MCF 10A (cell line): ENCODE measurements around the gene NUCB1. TPM values are rescaled to one million over a fixed set of nuclear protein-coding genes. Genes with fewer than 3 reads are reported as not detected.

Experiments
- BruUV-seq: library from RNA; stranded (reverse); fragments of 400-500 nt; replicated peaks from 2 replicates; lab custom pipeline; 2021; lab: Mats Ljungman, UMichigan
- CTCF ChIA-PET: fragments of 300-600 bp; sonication (Branson Sonifier 250); formaldehyde crosslinking; extraction: SDS; loops from one replicate; lab custom pipeline; 2021; ENCODE audit warnings: antibody characterized with exemption, inconsistent platforms; lab: Yijun Ruan, JAX
- POLR2A ChIA-PET: fragments of 300-600, 350-650 bp; sonication (Branson Sonifier 250); formaldehyde crosslinking; extraction: SDS; loops from one replicate; lab custom pipeline; 2020; ENCODE audit warnings: antibody characterized with exemption, inconsistent platforms; lab: Yijun Ruan, JAX
- DNase-seq: peaks from one replicate; pipeline ENCODE4 v3.0.0-alpha.2; 2018; ENCODE audit not compliant: unreplicated experiment
- H3K27ac Mint-ChIP-seq: one replicate; pipeline ENCODE4 v1.8.0; 2022; ENCODE audit warnings: mild to moderate bottlenecking, low read depth, mixed read lengths; ENCODE audit not compliant: unreplicated experiment
- H3K27me3 Mint-ChIP-seq: one replicate; pipeline ENCODE4 v1.8.0; 2022; ENCODE audit warnings: mixed read lengths; ENCODE audit not compliant: insufficient read depth, unreplicated experiment
- H3K36me3 Mint-ChIP-seq: one replicate; pipeline ENCODE4 v1.8.0; 2022; ENCODE audit warnings: mild to moderate bottlenecking, moderate library complexity, mixed read lengths; ENCODE audit not compliant: insufficient read depth, unreplicated experiment
- H3K4me1 Mint-ChIP-seq: one replicate; pipeline ENCODE4 v1.8.0; 2022; ENCODE audit warnings: mixed read lengths; ENCODE audit not compliant: insufficient read depth, unreplicated experiment
- H3K4me3 Mint-ChIP-seq: one replicate; pipeline ENCODE4 v1.8.0; 2022; ENCODE audit warnings: mild to moderate bottlenecking, moderate library complexity, mixed read lengths; ENCODE audit not compliant: unreplicated experiment
- H3K9me3 Mint-ChIP-seq: one replicate; pipeline ENCODE4 v1.8.0; 2022; ENCODE audit warnings: mixed read lengths; ENCODE audit not compliant: unreplicated experiment
- intact Hi-C: fragments of 100-400 bp; cut with micrococcal nuclease; formaldehyde crosslinking; loops from 2 replicates; pipeline ENCODE4 v1.14.1; 2022
- total RNA-seq: library from RNA; stranded (reverse); gene quantifications from 2 replicates; pipeline ENCODE4 v1.2.3, GENCODE V29; 2022
- TF ChIP-seq, protein P1 (sequence below): fragments of 200-600 bp; IDR thresholded peaks from one replicate; pipeline ENCODE4 v1.8.0; 2022; ENCODE audit warnings: antibody characterized with exemption, mild to moderate bottlenecking; ENCODE audit not compliant: unreplicated experiment

The NUCB1 gene
- total RNA-seq, 1 experiment from 2014 or later, result 61.4 TPM

DNA sequence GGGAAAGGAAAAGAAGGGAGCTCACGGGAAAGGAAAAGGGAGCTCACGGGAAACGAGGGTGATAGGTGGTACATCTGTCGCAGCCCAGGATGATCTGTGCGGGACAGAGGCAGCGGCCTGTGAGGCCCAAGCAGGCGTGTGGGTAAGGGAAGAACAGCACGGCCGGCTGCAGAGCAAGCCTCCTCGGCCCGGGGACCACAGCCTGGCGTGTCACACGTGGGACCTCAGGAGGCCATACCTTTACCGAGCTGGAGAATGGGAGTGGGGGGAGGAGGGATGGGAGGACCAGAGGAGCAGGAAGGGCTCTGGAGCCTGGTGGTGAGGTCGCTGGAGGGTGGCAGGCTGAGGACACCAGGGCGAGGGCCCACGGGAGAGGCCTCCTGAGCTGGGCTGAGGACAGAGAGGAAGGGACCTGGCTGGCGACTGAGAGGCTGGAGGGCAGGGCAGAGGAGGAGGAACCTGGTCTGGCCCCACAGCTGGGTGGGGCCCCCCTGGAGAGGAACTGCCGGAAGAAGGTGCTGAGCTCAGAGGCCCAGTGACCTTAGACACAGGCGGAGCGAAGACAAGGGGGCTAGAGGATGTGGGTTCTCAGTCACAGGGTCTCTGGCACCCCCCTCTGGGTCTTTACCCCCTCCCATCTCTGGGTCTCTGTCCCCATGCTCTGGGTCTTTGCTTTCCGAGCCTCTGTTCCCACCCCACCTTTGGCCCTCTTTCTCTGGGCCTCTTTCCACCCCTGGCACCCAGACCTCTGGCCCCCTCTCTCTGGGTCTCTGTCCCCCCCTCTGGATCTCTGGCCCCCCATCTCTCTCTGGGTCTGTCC is 62.1 kb downstream of the NUCB1 start:
- ChIA-PET POLR2A (interaction anchor here (0.7 to 4.1 kb wide), 3 partner anchors 8 to 90 kb away, joined by 3 to 23 read pairs (median 4); partner anchors contain the start of genes GYS1, PPP1R15A and RUVBL2), CTCF (interaction anchor here (1.2 kb wide), 1 partner anchor 9 kb away, joined by 3 read pairs; no protein-coding TSS in a partner anchor)
- Mint-ChIP-seq H3K27me3 (no peaks in the 10 kb centered on the region), H3K4me3 (peak overlapping the region; percentile 21), H3K36me3 (peaks cover 70% of the 10 kb centered on the region), H3K4me1 (peaks cover 35% of the 10 kb centered on the region), H3K9me3 (no peaks in the 10 kb centered on the region), H3K27ac (peak overlapping the region; percentile 49)
- TF ChIP-seq, protein P1, sequence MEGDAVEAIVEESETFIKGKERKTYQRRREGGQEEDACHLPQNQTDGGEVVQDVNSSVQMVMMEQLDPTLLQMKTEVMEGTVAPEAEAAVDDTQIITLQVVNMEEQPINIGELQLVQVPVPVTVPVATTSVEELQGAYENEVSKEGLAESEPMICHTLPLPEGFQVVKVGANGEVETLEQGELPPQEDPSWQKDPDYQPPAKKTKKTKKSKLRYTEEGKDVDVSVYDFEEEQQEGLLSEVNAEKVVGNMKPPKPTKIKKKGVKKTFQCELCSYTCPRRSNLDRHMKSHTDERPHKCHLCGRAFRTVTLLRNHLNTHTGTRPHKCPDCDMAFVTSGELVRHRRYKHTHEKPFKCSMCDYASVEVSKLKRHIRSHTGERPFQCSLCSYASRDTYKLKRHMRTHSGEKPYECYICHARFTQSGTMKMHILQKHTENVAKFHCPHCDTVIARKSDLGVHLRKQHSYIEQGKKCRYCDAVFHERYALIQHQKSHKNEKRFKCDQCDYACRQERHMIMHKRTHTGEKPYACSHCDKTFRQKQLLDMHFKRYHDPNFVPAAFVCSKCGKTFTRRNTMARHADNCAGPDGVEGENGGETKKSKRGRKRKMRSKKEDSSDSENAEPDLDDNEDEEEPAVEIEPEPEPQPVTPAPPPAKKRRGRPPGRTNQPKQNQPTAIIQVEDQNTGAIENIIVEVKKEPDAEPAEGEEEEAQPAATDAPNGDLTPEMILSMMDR, result no peak
- BruUV-seq, result no TSS peak
- intact Hi-C loops, result no loop called here
- DNase-seq, result peak; percentile 34

DNA sequence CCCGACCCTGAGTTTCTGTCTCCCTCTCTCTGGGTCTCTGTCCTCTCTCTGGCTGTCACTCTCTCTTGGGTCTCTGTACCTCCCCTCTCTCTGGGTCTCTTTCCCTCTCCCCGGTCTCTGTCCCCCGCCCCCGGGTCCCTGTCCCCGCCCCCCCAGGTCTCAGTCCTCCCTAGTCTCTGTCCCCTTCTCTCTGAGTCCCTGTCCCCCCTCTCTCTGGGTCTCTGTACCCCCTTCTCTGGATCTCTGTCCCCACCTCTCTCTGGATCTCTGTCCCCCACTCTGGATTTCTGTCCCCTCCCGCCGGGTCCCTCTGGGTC is 62.7 kb downstream of the NUCB1 start:
- peaks cover 67% of the 10 kb centered on the region for H3K36me3 Mint-ChIP-seq
- no peak overlapping the region for H3K4me3 Mint-ChIP-seq
- no TSS peak for BruUV-seq
- H3K27ac Mint-ChIP-seq, result peak overlapping the region; percentile 49
- no peaks in the 10 kb centered on the region for H3K9me3 Mint-ChIP-seq
- H3K4me1 Mint-ChIP-seq, result peaks cover 35% of the 10 kb centered on the region
- intact Hi-C loops, result no loop called here
- no peaks in the 10 kb centered on the region for H3K27me3 Mint-ChIP-seq
- DNase-seq, result no peak
- CTCF ChIA-PET, result interaction anchor here (1.2 kb wide), 1 partner anchor 9 kb away, joined by 3 read pairs; no protein-coding TSS in a partner anchor
- POLR2A ChIA-PET, result interaction anchor here (1.3 to 4.1 kb wide), 2 partner anchors 30 to 91 kb away, joined by 4 to 23 read pairs; partner anchors contain the start of genes GYS1, PPP1R15A and RUVBL2
- TF ChIP-seq, protein P1, result no peak

DNA sequence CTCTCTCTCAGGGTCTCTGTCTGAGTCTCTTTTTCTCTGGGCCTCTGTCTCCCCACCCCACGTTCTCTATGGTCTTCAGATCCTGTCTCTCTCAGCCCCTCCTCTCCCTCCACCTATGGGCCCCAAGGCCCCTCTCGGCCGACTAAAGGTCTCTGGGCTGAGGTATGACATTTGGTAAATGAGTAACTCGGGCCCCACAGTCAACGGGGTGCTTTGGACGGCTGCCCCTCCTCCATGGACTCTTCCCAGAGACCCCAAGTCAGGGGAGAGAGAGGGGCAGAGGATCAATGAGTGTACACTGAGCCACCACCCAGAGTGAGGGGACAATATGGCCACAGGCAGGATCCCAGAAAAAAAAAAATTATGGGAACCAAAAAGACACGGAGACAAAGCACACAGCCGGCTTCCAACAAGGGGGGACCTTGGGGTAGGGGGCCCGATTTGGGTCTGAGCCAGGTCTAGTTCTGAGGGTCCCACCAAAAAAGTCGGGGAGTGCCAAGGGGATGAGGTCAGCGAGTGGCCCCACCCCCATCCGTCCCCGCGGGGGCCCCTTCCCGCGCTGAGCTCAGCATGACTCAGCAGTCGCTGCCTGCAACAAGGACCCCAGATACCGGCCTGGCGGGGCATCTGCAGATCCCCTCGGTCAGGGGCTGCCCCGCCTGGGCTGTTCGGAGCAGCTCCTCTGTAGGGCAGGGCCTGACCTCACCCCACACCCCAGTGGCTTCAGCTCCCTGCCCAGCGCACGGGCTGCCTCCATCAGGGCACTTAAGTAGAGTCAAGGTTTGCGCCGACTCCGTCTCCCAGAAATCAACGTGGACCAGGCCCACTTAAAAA is 63.5 kb downstream of the NUCB1 start:
- peak; percentile 54 for DNase-seq
- peaks cover 35% of the 10 kb centered on the region for H3K4me1 Mint-ChIP-seq
- intact Hi-C loops, result loop anchor here (2.0 kb wide), 1 partner anchor 89 kb away; no protein-coding TSS in a partner anchor
- peak overlapping the region; percentile 97 for H3K4me3 Mint-ChIP-seq
- TF ChIP-seq, protein P1, result no peak
- ChIA-PET CTCF (interaction anchor here (1.2 kb wide), 1 partner anchor 29 kb away, joined by 3 read pairs; the partner anchor contains the start of gene GYS1), POLR2A (interaction anchor here (4.9 to 5.3 kb wide), 3 partner anchors 9 to 89 kb away, joined by 38 to 98 read pairs (median 49); partner anchors contain the start of genes BAX, GYS1 and RUVBL2)
- H3K27me3 Mint-ChIP-seq, result no peaks in the 10 kb centered on the region
- H3K36me3 Mint-ChIP-seq, result peaks cover 65% of the 10 kb centered on the region
- H3K27ac Mint-ChIP-seq, result peak overlapping the region; percentile 49
- BruUV-seq, result no TSS peak
- no peaks in the 10 kb centered on the region for H3K9me3 Mint-ChIP-seq
